ENCODE data around the gene C2orf49. TPM values are rescaled to one million over a fixed set of nuclear protein-coding genes. Genes with fewer than 3 reads are reported as not detected.

The C2orf49 gene
- total and polyA plus RNA-seq, 8 donors: 6.3 to 22.0 (median 11.0) TPM

- H3K27ac ChIP-seq: peak overlapping the region in 3 of 5 donors; percentile 85 to 93 (median 87)
Observed at GRCh38 chr2:105378276-105378840, 41.0 kb downstream of the C2orf49 start.

GRCh38 chr2:105378921-105379383 lies 41.6 kb downstream of the C2orf49 start:
- Histone ChIP-seq H3K9me3 (no peaks in the 10 kb centered on the region), H3K27ac (peak overlapping the region in 4 of 5 donors; percentile 71 to 93 (median 86)), H3K27me3 (no peaks in the 10 kb centered on the region), H3K36me3 (peaks cover 0 to 48% (median 13%) of the 10 kb centered on the region in 4 donors), H3K4me3 (no peak overlapping the region), H3K4me1 (peaks cover 58 to 99% (median 74%) of the 10 kb centered on the region in 4 donors)
- 71 to 93% (median 86%) methylated on average over 4 of the region's 4 CpGs for WGBS, 5 donors
- TF ChIP-seq POLR2AphosphoS5 (IDR thresholded peaks at IDR 0.05): peak in 1 of 3 donors; percentile 5
- TF ChIP-seq, protein P1, sequence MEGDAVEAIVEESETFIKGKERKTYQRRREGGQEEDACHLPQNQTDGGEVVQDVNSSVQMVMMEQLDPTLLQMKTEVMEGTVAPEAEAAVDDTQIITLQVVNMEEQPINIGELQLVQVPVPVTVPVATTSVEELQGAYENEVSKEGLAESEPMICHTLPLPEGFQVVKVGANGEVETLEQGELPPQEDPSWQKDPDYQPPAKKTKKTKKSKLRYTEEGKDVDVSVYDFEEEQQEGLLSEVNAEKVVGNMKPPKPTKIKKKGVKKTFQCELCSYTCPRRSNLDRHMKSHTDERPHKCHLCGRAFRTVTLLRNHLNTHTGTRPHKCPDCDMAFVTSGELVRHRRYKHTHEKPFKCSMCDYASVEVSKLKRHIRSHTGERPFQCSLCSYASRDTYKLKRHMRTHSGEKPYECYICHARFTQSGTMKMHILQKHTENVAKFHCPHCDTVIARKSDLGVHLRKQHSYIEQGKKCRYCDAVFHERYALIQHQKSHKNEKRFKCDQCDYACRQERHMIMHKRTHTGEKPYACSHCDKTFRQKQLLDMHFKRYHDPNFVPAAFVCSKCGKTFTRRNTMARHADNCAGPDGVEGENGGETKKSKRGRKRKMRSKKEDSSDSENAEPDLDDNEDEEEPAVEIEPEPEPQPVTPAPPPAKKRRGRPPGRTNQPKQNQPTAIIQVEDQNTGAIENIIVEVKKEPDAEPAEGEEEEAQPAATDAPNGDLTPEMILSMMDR (IDR thresholded peaks at IDR 0.05): no peak
- no peak for DNase-seq
- intact Hi-C loops (cut with DNase I; ENCODE audit: low total_unique reads): no loop called here

More at GRCh38 chr2:105378276-105378840, 41.0 kb downstream of the C2orf49 start:
- no peak overlapping the region for H3K4me3 ChIP-seq
- intact Hi-C loops (cut with DNase I; ENCODE audit: low total_unique reads): no loop called here
- peaks cover 0 to 48% (median 12%) of the 10 kb centered on the region in 4 donors for H3K36me3 ChIP-seq
- no peaks in the 10 kb centered on the region for H3K27me3 ChIP-seq
- no peak for TF ChIP-seq POLR2A (IDR thresholded peaks at IDR 0.05)
- TF ChIP-seq, protein P1 (IDR thresholded peaks at IDR 0.05): no peak
- TF ChIP-seq POLR2AphosphoS5 (IDR thresholded peaks at IDR 0.05): no peak
- no peak for TF ChIP-seq EP300 (IDR thresholded peaks at IDR 0.05)
- peaks cover 62 to 99% (median 75%) of the 10 kb centered on the region in 4 donors for H3K4me1 ChIP-seq
- WGBS, 5 donors: 81 to 87% (median 83%) methylated on average over 12 of the region's 12 CpGs
- no peaks in the 10 kb centered on the region for H3K9me3 ChIP-seq
- no peak for DNase-seq

DNA sequence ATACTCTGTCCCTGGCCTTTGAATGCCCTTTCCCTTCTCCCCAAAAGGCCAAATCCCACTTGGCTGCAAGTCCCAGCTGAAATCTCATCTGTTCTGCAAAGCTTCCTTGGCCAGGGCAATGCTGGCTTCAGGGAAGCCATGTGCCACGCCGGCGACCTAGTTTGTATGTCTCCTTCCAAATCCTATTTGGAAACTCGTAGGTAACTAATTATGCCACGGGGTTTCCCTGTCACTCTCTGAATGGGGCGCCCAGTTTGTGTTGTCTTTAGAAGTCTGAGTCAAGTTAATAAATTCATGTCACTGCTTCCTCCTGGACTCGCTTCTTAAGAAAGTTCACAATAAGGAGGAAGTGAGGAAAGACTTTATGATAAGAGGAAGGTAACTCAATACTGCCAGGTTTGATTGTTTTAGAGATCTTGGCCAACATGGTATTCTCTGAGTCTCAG lies 42.4 kb downstream of the C2orf49 start:
- H3K9me3 ChIP-seq: no peaks in the 10 kb centered on the region
- peaks cover 59 to 99% (median 75%) of the 10 kb centered on the region in 4 donors for H3K4me1 ChIP-seq
- H3K36me3 ChIP-seq: peaks cover 4 to 52% (median 20%) of the 10 kb centered on the region in 4 donors
- H3K27ac ChIP-seq: peak overlapping the region; percentile 69 to 93 (median 85)
- WGBS, 5 donors: 33 to 37% (median 33%) methylated on average over 7 of the region's 7 CpGs
- intact Hi-C loops (cut with DNase I; ENCODE audit: low total_unique reads): no loop called here
- peak in 1 of 2 donors; percentile 59 for DNase-seq
- no peak overlapping the region for H3K4me3 ChIP-seq
- no peaks in the 10 kb centered on the region for H3K27me3 ChIP-seq
- TF ChIP-seq, protein P1 (IDR thresholded peaks at IDR 0.05): no peak
- TF ChIP-seq POLR2A (IDR thresholded peaks at IDR 0.05): no peak
- peak in 2 of 3 donors; percentile 53 to 73 for TF ChIP-seq POLR2AphosphoS5 (IDR thresholded peaks at IDR 0.05)

DNA sequence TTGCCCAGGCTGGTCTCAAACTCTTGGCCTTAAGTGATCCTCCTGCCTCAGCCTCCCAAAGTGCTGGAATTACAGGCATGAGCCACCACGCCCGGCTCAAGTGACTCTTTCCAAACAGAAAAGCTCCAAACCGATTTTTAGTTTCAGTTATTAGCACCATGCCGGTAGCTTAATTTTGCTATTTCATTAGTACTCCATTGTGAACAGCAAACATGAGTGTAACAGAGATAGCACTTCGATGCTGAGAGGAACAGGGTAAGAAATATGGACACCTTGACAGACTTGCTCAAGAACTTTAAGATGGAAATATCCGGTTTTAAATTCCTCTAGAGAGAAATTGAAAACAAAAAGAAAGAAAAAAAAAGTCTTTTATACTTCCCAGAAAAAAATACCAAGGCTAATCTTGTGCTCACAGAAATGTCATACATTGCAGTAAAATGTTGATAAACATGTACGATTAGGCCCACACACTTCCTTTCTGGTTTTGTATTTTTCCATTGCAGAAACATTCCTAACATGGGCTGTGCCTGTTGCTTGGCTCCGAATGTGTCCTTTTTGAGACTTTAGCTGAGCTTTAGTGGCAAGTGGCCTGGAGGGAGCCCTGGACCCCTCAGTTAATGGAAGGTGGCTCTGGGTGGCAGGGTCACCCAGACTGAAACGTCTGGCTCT lies 43.2 kb downstream of the C2orf49 start:
- intact Hi-C loops (cut with DNase I; ENCODE audit: low total_unique reads): no loop called here
- peak; percentile 45 to 65 (median 58) for TF ChIP-seq POLR2AphosphoS5 (IDR thresholded peaks at IDR 0.05)
- TF ChIP-seq POLR2A (IDR thresholded peaks at IDR 0.05): no peak
- WGBS, 5 donors: 17 to 31% (median 27%) methylated on average over 9 of the region's 9 CpGs

More for the DNA sequence above, 43.2 kb downstream of the C2orf49 start:
- no peaks in the 10 kb centered on the region for H3K9me3 ChIP-seq
- no peaks in the 10 kb centered on the region for H3K27me3 ChIP-seq
- no peak for DNase-seq
- peaks cover 64 to 100% (median 77%) of the 10 kb centered on the region in 4 donors for H3K4me1 ChIP-seq
- peak overlapping the region; percentile 71 to 93 (median 85) for H3K27ac ChIP-seq
- peaks cover 11 to 60% (median 28%) of the 10 kb centered on the region in 4 donors for H3K36me3 ChIP-seq
- H3K4me3 ChIP-seq: no peak overlapping the region

All from stomach (tissue), 9 donors.